HEK293T (cell line): ENCODE results near the gene STX16.

Experiments used
- ARNT ChIP-seq: fragments of 450-650 bp; IDR thresholded peaks from 2 replicates; pipeline ENCODE4 v1.6.1; 2017; ENCODE audit warnings: mild to moderate bottlenecking
- BHLHE40 ChIP-seq: fragments of 450-650 bp; IDR thresholded peaks from 2 replicates; pipeline ENCODE4 v1.6.1; 2016; ENCODE audit warnings: mild to moderate bottlenecking, moderate library complexity, borderline replicate concordance
- ELF4 ChIP-seq: fragments of 450-650 bp; IDR thresholded peaks from 2 replicates; pipeline ENCODE4 v1.6.1; 2017; ENCODE audit warnings: antibody characterized with exemption
- FOXA1 ChIP-seq: fragments of 450-650 bp; IDR thresholded peaks from 2 replicates; pipeline ENCODE4 v1.6.1; 2016; ENCODE audit warnings: mild to moderate bottlenecking
- FOXK2 ChIP-seq: fragments of 450-650 bp; IDR thresholded peaks from 2 replicates; pipeline ENCODE4 v1.6.1; 2016; ENCODE audit warnings: mild to moderate bottlenecking
- FOXM1 ChIP-seq: fragments of 450-650 bp; IDR thresholded peaks from 2 replicates; pipeline ENCODE4 v1.6.1; 2017; ENCODE audit warnings: mild to moderate bottlenecking, borderline replicate concordance
- HDGF ChIP-seq: fragments of 450-650 bp; IDR thresholded peaks from 2 replicates; pipeline ENCODE4 v1.6.1; 2017; ENCODE audit warnings: antibody characterized with exemption, borderline replicate concordance
- L3MBTL2 ChIP-seq: fragments of 450-650 bp; conservative IDR thresholded peaks from 2 replicates; pipeline ENCODE4 v1.6.1; 2016; ENCODE audit warnings: mild to moderate bottlenecking
- LEF1 ChIP-seq: fragments of 450-650 bp; IDR thresholded peaks from 2 replicates; pipeline ENCODE4 v1.6.1; 2017; ENCODE audit warnings: mild to moderate bottlenecking, borderline replicate concordance
- NFRKB ChIP-seq: fragments of 450-650 bp; IDR thresholded peaks from 2 replicates; pipeline ENCODE4 v1.6.1; 2016; ENCODE audit warnings: mild to moderate bottlenecking, moderate library complexity
- SP1 ChIP-seq: fragments of 450-650 bp; IDR thresholded peaks from 2 replicates; pipeline ENCODE4 v1.6.1; 2017
- SUZ12 ChIP-seq: fragments of 450-650 bp; IDR thresholded peaks from 2 replicates; pipeline ENCODE4 v1.6.1; 2016; ENCODE audit warnings: mild to moderate bottlenecking
- TF ChIP-seq, protein P1 (sequence below): fragments of 450-650 bp; IDR thresholded peaks from 2 replicates; pipeline ENCODE4 v1.6.1; 2016

DNA sequence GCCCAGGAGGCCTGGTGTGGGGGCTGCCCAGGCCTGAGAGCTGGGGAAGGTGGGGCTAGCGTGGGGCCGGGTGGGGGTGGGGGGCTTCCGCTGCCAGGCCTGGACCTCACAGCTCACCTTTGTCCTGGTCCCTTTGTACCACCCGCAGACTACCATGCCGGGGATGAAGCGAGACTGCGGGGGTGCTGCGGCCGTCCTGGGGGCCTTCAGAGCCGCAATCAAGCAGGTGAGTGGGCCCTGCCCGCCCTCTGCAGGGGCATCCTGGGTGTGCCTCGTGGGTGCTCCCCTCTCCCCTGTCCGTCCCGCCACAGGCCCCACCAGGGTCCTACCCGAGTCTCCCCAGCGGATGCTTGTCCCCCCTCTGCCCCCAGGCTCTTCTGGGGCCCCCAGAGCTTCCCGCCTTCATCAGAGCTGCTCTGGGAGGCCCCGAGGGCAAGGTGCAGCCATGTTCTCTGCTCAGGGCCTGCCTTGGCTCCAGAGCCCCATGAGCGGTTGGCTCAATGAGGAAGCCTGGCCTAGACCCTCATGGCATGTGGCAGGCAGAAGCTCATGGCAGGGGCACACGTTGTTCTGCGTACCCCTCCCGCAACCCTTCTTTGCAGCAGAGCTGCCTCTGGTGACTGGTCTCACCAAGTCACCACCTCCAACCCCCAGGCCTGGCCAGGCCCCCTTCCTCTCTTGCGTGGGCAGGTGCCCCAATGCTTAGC lies 56.0 kb downstream of the STX16 start:
- no peak for TF ChIP-seq NFRKB
- TF ChIP-seq SP1, result no peak
- no peak for TF ChIP-seq FOXK2
- TF ChIP-seq, protein P1, sequence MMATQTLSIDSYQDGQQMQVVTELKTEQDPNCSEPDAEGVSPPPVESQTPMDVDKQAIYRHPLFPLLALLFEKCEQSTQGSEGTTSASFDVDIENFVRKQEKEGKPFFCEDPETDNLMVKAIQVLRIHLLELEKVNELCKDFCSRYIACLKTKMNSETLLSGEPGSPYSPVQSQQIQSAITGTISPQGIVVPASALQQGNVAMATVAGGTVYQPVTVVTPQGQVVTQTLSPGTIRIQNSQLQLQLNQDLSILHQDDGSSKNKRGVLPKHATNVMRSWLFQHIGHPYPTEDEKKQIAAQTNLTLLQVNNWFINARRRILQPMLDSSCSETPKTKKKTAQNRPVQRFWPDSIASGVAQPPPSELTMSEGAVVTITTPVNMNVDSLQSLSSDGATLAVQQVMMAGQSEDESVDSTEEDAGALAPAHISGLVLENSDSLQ, result no peak
- no peak for TF ChIP-seq FOXM1
- no peak for TF ChIP-seq BHLHE40
- TF ChIP-seq LEF1, result no peak
- TF ChIP-seq HDGF, result no peak
- no peak for TF ChIP-seq FOXA1
- no peak for TF ChIP-seq SUZ12
- no peak for TF ChIP-seq ELF4
- no peak for TF ChIP-seq ARNT
- no peak for TF ChIP-seq L3MBTL2
